Ovary (tissue), 3 donors: Measurements from ENCODE around the gene UBL4A.

Experiments used
- CTCF ChIP-seq, 3 donors: fragments of 450-650 bp in 2 of 3; fragments of 200-600 bp in 1 of 3; IDR thresholded peaks; one replicate each; pipeline versions ENCODE4 v1.5.1 to v1.8.0; 2016 to 2022; ENCODE audit warnings: antibody characterized with exemption in 3 of 3, mild to moderate bottlenecking in 1 of 3
- EP300 ChIP-seq: sonication (generic); formaldehyde crosslinking; IDR thresholded peaks from one replicate; pipeline ENCODE4 v1.6.1; 2017; ENCODE audit warnings: antibody characterized with exemption
- POLR2A ChIP-seq: fragments of 450-650 bp; IDR thresholded peaks from one replicate; pipeline ENCODE4 v1.6.1; 2017; ENCODE audit warnings: antibody characterized with exemption, mild to moderate bottlenecking, moderate library complexity
- donor health status: DM: no; HTN: no; CAD: no.

DNA sequence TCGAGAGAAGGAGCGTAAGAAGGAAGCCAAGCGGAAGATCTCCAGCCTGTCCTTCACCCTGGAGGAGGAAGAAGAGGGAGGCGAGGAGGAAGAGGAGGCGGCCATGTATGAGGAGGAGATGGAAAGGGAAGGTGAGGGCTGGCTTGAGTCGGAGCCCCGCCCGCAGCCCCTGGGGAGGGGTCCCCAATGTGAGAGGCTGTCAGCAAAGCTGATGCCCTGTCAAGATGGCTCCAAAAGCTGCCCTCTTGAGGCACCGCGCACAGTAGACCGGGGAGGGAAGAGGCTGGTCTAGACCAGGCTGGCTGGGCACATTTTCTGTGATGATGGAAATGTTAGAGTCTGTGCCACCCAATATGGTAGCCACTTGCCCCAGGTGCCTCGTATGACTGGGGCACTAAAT is 40.0 kb downstream of the UBL4A start:
- TF ChIP-seq POLR2A (no peak), CTCF (IDR thresholded peaks at IDR 0.05) (no peak), EP300 (no peak)
